GM19372 (cell line): ENCODE results near the gene MTOR.
"Not testable (repeated sequence)": the region's sequence is repeated elsewhere in the genome, so short reads cannot be mapped to it uniquely, and the experiment has no call there.

Source experiments
- ATAC-seq: cut with Tn5 transposase; IDR thresholded peaks from one replicate; pipeline ENCODE4 v1.9.1; 2021; ENCODE audit warnings: mild to moderate bottlenecking, low read depth, moderate library complexity; ENCODE audit not compliant: unreplicated experiment

MTOR gene

GRCh38 chr1:11070876-11071275, 191.5 kb downstream of the MTOR start:
- no peak for ATAC-seq

- no peak for ATAC-seq
These were observed 193.5 kb downstream of the MTOR start for GRCh38 chr1:11068600-11069473.

GRCh38 chr1:11067716-11068599, 194.4 kb downstream of the MTOR start:
- no peak for ATAC-seq

GRCh38 chr1:11065796-11066195, 196.6 kb downstream of the MTOR start:
- ATAC-seq, result no peak

DNA sequence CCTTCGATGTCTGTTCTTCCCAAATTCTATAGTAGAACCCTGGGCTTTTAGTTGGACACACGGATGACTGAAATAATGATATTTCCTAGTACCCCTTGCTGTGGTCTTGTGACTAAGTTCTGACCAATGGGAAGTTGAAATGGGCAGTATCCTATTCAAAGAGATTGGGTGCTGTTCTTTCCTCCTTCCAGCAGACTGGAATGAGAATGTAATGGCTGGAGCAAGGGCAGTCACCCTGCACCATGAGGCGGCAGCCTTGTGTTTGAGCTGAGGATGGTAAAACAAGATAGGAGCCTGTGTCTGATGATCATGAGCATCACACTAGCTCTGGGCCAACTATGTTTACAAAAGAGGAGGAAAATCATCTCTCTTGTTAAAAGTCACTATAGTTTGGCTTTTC, 197.4 kb downstream of the MTOR start:
- ATAC-seq, result no peak

GRCh38 chr1:11063937-11064537, 198.3 kb downstream of the MTOR start:
- not testable (repeated sequence) for ATAC-seq

- no peak for ATAC-seq
These were observed 199.4 kb downstream of the MTOR start for GRCh38 chr1:11062965-11063401.

- ATAC-seq, result no peak
These were observed 200.5 kb downstream of the MTOR start for GRCh38 chr1:11061652-11062365.

- peak; percentile 92 for ATAC-seq
These were observed 202.2 kb downstream of the MTOR start, which contains the start of gene SRM for GRCh38 chr1:11059968-11060830. TSS of gene SRM (minus strand) at chr1:11060018. CDS start at chr1:11059943, 75 bp downstream.

GRCh38 chr1:11059155-11059967, 203.0 kb downstream of the MTOR start:
- no peak for ATAC-seq

GRCh38 chr1:11058595-11059154, 203.7 kb downstream of the MTOR start:
- no peak for ATAC-seq

- ATAC-seq, result no peak
These were observed 204.3 kb downstream of the MTOR start for GRCh38 chr1:11058026-11058425.

- no peak for ATAC-seq
These were observed 204.9 kb downstream of the MTOR start for GRCh38 chr1:11057477-11057876.
